Trophoblast cell (in vitro differentiated cells and primary cell): ENCODE results near the gene MYO18B.

Experiments
- DNase-seq, 2 donors: peaks; one replicate each; pipeline ENCODE4 v3.0.0-alpha.2; 2016
- H2AFZ ChIP-seq: 2 replicates; pipeline ENCODE4 v1.6.1; 2013; ENCODE audit warnings: low read length, moderate library complexity, mild to moderate bottlenecking; ENCODE audit not compliant: insufficient read depth, poor library complexity
- H2AK5ac ChIP-seq: 2 replicates; pipeline ENCODE4 v1.6.1; 2013; ENCODE audit warnings: mild to moderate bottlenecking, low read length
- H2BK120ac ChIP-seq: 2 replicates; pipeline ENCODE4 v1.6.1; 2013; ENCODE audit warnings: low read length, mild to moderate bottlenecking, moderate library complexity; ENCODE audit not compliant: insufficient read depth, poor library complexity
- H2BK12ac ChIP-seq: 2 replicates; pipeline ENCODE4 v1.6.1; 2013; ENCODE audit warnings: mild to moderate bottlenecking, low read length, moderate library complexity
- H2BK5ac ChIP-seq: 2 replicates; pipeline ENCODE4 v1.6.1; 2013; ENCODE audit warnings: low read length, low read depth, moderate library complexity, mild to moderate bottlenecking; ENCODE audit not compliant: poor library complexity
- H3K14ac ChIP-seq: 2 replicates; pipeline ENCODE4 v1.6.1; 2013; ENCODE audit warnings: mild to moderate bottlenecking, low read length
- H3K18ac ChIP-seq: 2 replicates; pipeline ENCODE4 v1.6.1; 2013; ENCODE audit warnings: mild to moderate bottlenecking, low read length
- H3K23ac ChIP-seq: 2 replicates; pipeline ENCODE4 v1.6.1; 2013; ENCODE audit warnings: low read length
- H3K27ac ChIP-seq: 2 replicates; pipeline ENCODE4 v1.5.1; 2013; ENCODE audit warnings: low read depth, mild to moderate bottlenecking, inconsistent platforms, low read length, moderate library complexity
- H3K27me3 ChIP-seq: 2 replicates; pipeline ENCODE4 v1.6.1; 2013; ENCODE audit warnings: inconsistent platforms, mild to moderate bottlenecking, low read length, moderate library complexity; ENCODE audit not compliant: insufficient read depth
- H3K36me3 ChIP-seq, 2 experiments: 1 replicate in 1 of 2; 2 replicates in 1 of 2; pipeline ENCODE4 v1.6.1; 2013; ENCODE audit warnings: low read length in 2 of 2, mild to moderate bottlenecking in 2 of 2, moderate library complexity in 1 of 2; ENCODE audit not compliant: insufficient read depth in 2 of 2, control insufficient read depth in 1 of 2
- H3K4ac ChIP-seq: 2 replicates; pipeline ENCODE4 v1.6.1; 2013; ENCODE audit warnings: low read depth, mild to moderate bottlenecking, low read length, moderate library complexity
- H3K4me1 ChIP-seq, 2 experiments: 1 replicate in 1 of 2; 2 replicates in 1 of 2; pipeline ENCODE4 v1.6.1; 2013; ENCODE audit warnings: low read length in 2 of 2, mild to moderate bottlenecking in 2 of 2, moderate library complexity in 1 of 2; ENCODE audit not compliant: insufficient read depth in 2 of 2, control insufficient read depth in 1 of 2
- H3K4me2 ChIP-seq: 2 replicates; pipeline ENCODE4 v1.6.1; 2013; ENCODE audit warnings: inconsistent platforms, mild to moderate bottlenecking, low read length, moderate library complexity
- H3K4me3 ChIP-seq: 2 replicates; pipeline ENCODE4 v1.5.1; 2013; ENCODE audit warnings: mild to moderate bottlenecking, low read depth, low read length, inconsistent platforms
- H3K79me1 ChIP-seq: one replicate; pipeline ENCODE4 v1.6.1; 2013; ENCODE audit warnings: low read length
- H3K79me2 ChIP-seq: 2 replicates; pipeline ENCODE4 v1.6.1; 2013; ENCODE audit warnings: low read length, mild to moderate bottlenecking; ENCODE audit not compliant: control insufficient read depth, insufficient read depth, poor library complexity
- H3K9ac ChIP-seq: 2 replicates; pipeline ENCODE4 v1.6.1; 2013; ENCODE audit warnings: mild to moderate bottlenecking, low read length
- H3K9me3 ChIP-seq: 2 replicates; pipeline ENCODE4 v1.6.1; 2013; ENCODE audit warnings: low read depth, mild to moderate bottlenecking, control low read depth, inconsistent platforms, low read length; ENCODE audit not compliant: insufficient read depth
- H4K12ac ChIP-seq: 2 replicates; pipeline ENCODE4 v1.6.1; 2013; ENCODE audit warnings: low read depth, mild to moderate bottlenecking, low read length, moderate library complexity
- H4K8ac ChIP-seq: 2 replicates; pipeline ENCODE4 v1.6.1; 2013; ENCODE audit warnings: low read depth, mild to moderate bottlenecking, low read length, moderate library complexity
- H4K91ac ChIP-seq: one replicate; pipeline ENCODE4 v1.6.1; 2013; ENCODE audit warnings: low read depth, mild to moderate bottlenecking, low read length, moderate library complexity
- WGBS: extraction: QIAGEN DNeasy Blood & Tissue Kit; methylation state at CpG from one replicate; pipeline ENCODE4 v1.1.7; 2013; ENCODE audit warnings: missing lambda C conversion rate; ENCODE audit not compliant: insufficient read length, insufficient coverage; ENCODE audit errors: extremely low coverage; 5-methylcytosine and 5-hydroxymethylcytosine counted together

The MYO18B gene

GRCh38 chr22:25835348-25835747 lies 93.4 kb downstream of the MYO18B start:
- no peaks in the 10 kb centered on the region for H3K36me3 ChIP-seq
- no peak overlapping the region for H3K23ac ChIP-seq
- peaks cover 1% of the 10 kb centered on the region for H3K9me3 ChIP-seq
- no CpG with 5 or more reads among the region's 7 CpGs for WGBS
- no peak overlapping the region for H3K4me3 ChIP-seq
- H3K79me1 ChIP-seq = no peaks in the 10 kb centered on the region
- H3K9ac ChIP-seq = no peak overlapping the region
- H3K4me1 ChIP-seq = peaks cover 4 to 5% of the 10 kb centered on the region in 2 experiments
- H2AK5ac ChIP-seq = no peak overlapping the region
- H2BK120ac ChIP-seq = no peak overlapping the region
- H4K8ac ChIP-seq = no peak overlapping the region
- no peak overlapping the region for H2BK5ac ChIP-seq
- no peak overlapping the region for H2AFZ ChIP-seq
- H3K27ac ChIP-seq = no peak overlapping the region
- H3K14ac ChIP-seq = no peak overlapping the region
- H3K18ac ChIP-seq = no peak overlapping the region
- H3K4ac ChIP-seq = no peak overlapping the region
- no peaks in the 10 kb centered on the region for H3K27me3 ChIP-seq
- H4K12ac ChIP-seq = no peak overlapping the region
- H3K4me2 ChIP-seq = no peak overlapping the region
- no peak for DNase-seq
- no peak overlapping the region for H2BK12ac ChIP-seq
- H4K91ac ChIP-seq = no peak overlapping the region
- no peaks in the 10 kb centered on the region for H3K79me2 ChIP-seq

- no CpG with 5 or more reads among the region's 9 CpGs for WGBS
- no peak overlapping the region for H3K14ac ChIP-seq
- no peaks in the 10 kb centered on the region for H3K79me1 ChIP-seq
These were observed 95.4 kb downstream of the MYO18B start for GRCh38 chr22:25837288-25837900.

GRCh38 chr22:25838960-25839741 lies 97.2 kb downstream of the MYO18B start:
- Histone ChIP-seq H4K91ac (no peak overlapping the region), H2AFZ (no peak overlapping the region), H3K4me3 (no peak overlapping the region), H4K8ac (no peak overlapping the region), H3K36me3 (no peaks in the 10 kb centered on the region), H3K4me1 (peaks cover 4 to 5% of the 10 kb centered on the region in 2 experiments), H3K27ac (no peak overlapping the region), H3K9me3 (peaks cover 1% of the 10 kb centered on the region), H3K4me2 (no peak overlapping the region), H2BK120ac (no peak overlapping the region), H3K14ac (no peak overlapping the region), H2BK12ac (no peak overlapping the region), H2AK5ac (no peak overlapping the region), H3K4ac (no peak overlapping the region), H3K27me3 (no peaks in the 10 kb centered on the region), H4K12ac (no peak overlapping the region), H3K18ac (no peak overlapping the region), H3K9ac (no peak overlapping the region), H3K23ac (no peak overlapping the region), H3K79me2 (no peaks in the 10 kb centered on the region), H3K79me1 (no peaks in the 10 kb centered on the region), H2BK5ac (no peak overlapping the region)
- no peak for DNase-seq
- WGBS = 95% methylated on average over 2 of the region's 12 CpGs

More at GRCh38 chr22:25837288-25837900, 95.4 kb downstream of the MYO18B start:
- Histone ChIP-seq H3K27ac (no peak overlapping the region), H4K91ac (no peak overlapping the region), H3K23ac (no peak overlapping the region), H3K9ac (no peak overlapping the region), H3K4me1 (peaks cover 4 to 5% of the 10 kb centered on the region in 2 experiments), H2AK5ac (no peak overlapping the region), H2BK12ac (no peak overlapping the region), H3K27me3 (no peaks in the 10 kb centered on the region), H2BK120ac (no peak overlapping the region), H3K18ac (no peak overlapping the region), H3K36me3 (no peaks in the 10 kb centered on the region), H2AFZ (no peak overlapping the region), H3K4me3 (no peak overlapping the region), H3K79me2 (no peaks in the 10 kb centered on the region), H3K4me2 (no peak overlapping the region), H4K8ac (no peak overlapping the region), H3K4ac (no peak overlapping the region), H2BK5ac (no peak overlapping the region), H4K12ac (no peak overlapping the region), H3K9me3 (peaks cover 1% of the 10 kb centered on the region)
- DNase-seq = no peak

GRCh38 chr22:25839755-25840154 lies 97.8 kb downstream of the MYO18B start:
- DNase-seq = no peak

More at GRCh38 chr22:25839755-25840154, 97.8 kb downstream of the MYO18B start:
- Histone ChIP-seq H3K4ac (no peak overlapping the region), H3K79me1 (no peaks in the 10 kb centered on the region), H3K23ac (no peak overlapping the region), H3K27me3 (no peaks in the 10 kb centered on the region), H3K79me2 (no peaks in the 10 kb centered on the region), H3K4me1 (peaks cover 4 to 5% of the 10 kb centered on the region in 2 experiments), H2BK12ac (no peak overlapping the region), H3K14ac (no peak overlapping the region), H2AFZ (no peak overlapping the region), H4K8ac (no peak overlapping the region), H3K4me2 (no peak overlapping the region), H3K27ac (no peak overlapping the region), H4K91ac (no peak overlapping the region), H2BK120ac (no peak overlapping the region), H4K12ac (no peak overlapping the region), H3K9me3 (peaks cover 1% of the 10 kb centered on the region), H2BK5ac (no peak overlapping the region), H3K18ac (no peak overlapping the region), H3K9ac (no peak overlapping the region), H3K36me3 (no peaks in the 10 kb centered on the region), H2AK5ac (no peak overlapping the region), H3K4me3 (no peak overlapping the region)
- no CpG with 5 or more reads among the region's 6 CpGs for WGBS
